Peyer's patch (tissue), 4 donors: ENCODE measurements around the gene RGN. TPM values are rescaled to one million over a fixed set of nuclear protein-coding genes. Genes with fewer than 3 reads are reported as not detected.

Source experiments
- DNase-seq, 3 donors: peaks; one replicate each; pipeline ENCODE4 v3.0.0-alpha.2; 2017 to 2019
- H3K27ac ChIP-seq, 4 donors: fragments of 200-600 bp; sonication (generic); one replicate each; pipeline ENCODE4 v1.5.1; 2016 to 2019
- H3K27me3 ChIP-seq, 2 donors: fragments of 200-600 bp; sonication (generic); one replicate each; pipeline ENCODE4 v1.5.1; 2019
- H3K36me3 ChIP-seq, 3 donors: fragments of 200-600 bp; sonication (generic); one replicate each; pipeline ENCODE4 v1.5.1; 2016 to 2019
- H3K4me1 ChIP-seq, 4 donors: fragments of 200-600 bp; sonication (generic); one replicate each; pipeline ENCODE4 v1.5.1; 2016 to 2019
- H3K4me3 ChIP-seq, 4 donors: fragments of 200-600 bp; sonication (generic); 1 replicate in 3 of 4; 2 replicates in 1 of 4; pipeline ENCODE4 v1.5.1; 2016 to 2019; ENCODE audit warnings: mild to moderate bottlenecking in 1 of 4
- H3K9me3 ChIP-seq, 4 donors: fragments of 200-600 bp; sonication (generic); one replicate each; pipeline ENCODE4 v1.5.1; 2016 to 2019; ENCODE audit warnings: mild to moderate bottlenecking in 1 of 4
- POLR2A ChIP-seq, 2 donors: fragments of 450-650 bp; IDR thresholded peaks; one replicate each; pipeline ENCODE4 v1.5.1; 2017; ENCODE audit warnings: antibody characterized with exemption in 2 of 2, mild to moderate bottlenecking in 2 of 2, moderate library complexity in 2 of 2
- total RNA-seq, 4 donors: library from RNA; depleted of rRNA; stranded (reverse); fragments of >200 nt; gene quantifications; one replicate each; pipeline ENCODE4 v1.1.0, GENCODE V29; 2016
- TF ChIP-seq, protein P1 (sequence below), 6 experiments: fragments of 450-650 bp in 4 of 6; fragments of 200-600 bp in 2 of 6; sonication (generic) in 1 of 6; IDR thresholded peaks; one replicate each; pipeline ENCODE4 v1.5.1; 2017 to 2019; ENCODE audit warnings: antibody characterized with exemption in 6 of 6, mild to moderate bottlenecking in 3 of 6, moderate library complexity in 1 of 6

Gene RGN
- 1 to 10 TPM in 1 of 4 donors, under 1 TPM in 2, not detected in 1; 0.53 to 1.7 (median 0.80) TPM for total RNA-seq

GRCh38 chrX:47078129-47079043 is at the start of gene RGN:
Gene RGN, plus strand, starts transcription at chrX:47078443. Its CDS starts 2,702 bp downstream, at chrX:47081145.
- peaks cover 0 to 3% (median 0%) of the 10 kb centered on the region in 4 donors for H3K9me3 ChIP-seq
- no peak within 1 kb of the TSS for H3K27ac ChIP-seq
- H3K4me3 ChIP-seq = peak within 1 kb of the TSS in 2 of 4 donors; percentile 37 to 45
- H3K27me3 ChIP-seq = no peaks in the 10 kb centered on the region
- TF ChIP-seq, protein P1, sequence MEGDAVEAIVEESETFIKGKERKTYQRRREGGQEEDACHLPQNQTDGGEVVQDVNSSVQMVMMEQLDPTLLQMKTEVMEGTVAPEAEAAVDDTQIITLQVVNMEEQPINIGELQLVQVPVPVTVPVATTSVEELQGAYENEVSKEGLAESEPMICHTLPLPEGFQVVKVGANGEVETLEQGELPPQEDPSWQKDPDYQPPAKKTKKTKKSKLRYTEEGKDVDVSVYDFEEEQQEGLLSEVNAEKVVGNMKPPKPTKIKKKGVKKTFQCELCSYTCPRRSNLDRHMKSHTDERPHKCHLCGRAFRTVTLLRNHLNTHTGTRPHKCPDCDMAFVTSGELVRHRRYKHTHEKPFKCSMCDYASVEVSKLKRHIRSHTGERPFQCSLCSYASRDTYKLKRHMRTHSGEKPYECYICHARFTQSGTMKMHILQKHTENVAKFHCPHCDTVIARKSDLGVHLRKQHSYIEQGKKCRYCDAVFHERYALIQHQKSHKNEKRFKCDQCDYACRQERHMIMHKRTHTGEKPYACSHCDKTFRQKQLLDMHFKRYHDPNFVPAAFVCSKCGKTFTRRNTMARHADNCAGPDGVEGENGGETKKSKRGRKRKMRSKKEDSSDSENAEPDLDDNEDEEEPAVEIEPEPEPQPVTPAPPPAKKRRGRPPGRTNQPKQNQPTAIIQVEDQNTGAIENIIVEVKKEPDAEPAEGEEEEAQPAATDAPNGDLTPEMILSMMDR (IDR thresholded peaks at IDR 0.05) = no peak
- H3K4me1 ChIP-seq = no peaks in the 10 kb centered on the region
- peak in 1 of 3 donors; percentile 42 for DNase-seq
- H3K36me3 ChIP-seq = no peaks in the 10 kb centered on the region

DNA sequence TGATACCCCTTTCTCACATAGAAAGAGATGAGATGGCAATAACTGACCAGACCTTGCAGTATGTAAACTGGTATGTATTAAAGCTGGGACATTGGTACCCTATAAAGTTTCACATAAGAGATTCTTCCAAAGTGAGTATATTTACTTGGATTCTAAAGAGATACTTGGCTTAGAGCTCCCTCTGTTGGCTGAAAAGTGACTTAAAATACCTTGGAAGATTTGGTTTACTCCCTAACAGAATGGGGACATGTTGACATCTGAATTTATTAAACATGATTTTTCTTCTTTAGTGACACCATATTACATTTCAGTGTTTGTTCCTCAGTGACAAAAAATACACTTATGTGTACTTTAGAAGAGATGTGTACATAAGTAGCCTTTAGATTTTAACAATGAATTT is 47.9 kb upstream of the RGN start:
- TF ChIP-seq, protein P1 (IDR thresholded peaks at IDR 0.05) = peak in 5 of 6 experiments; percentile 30 to 65 (median 53)
- TF ChIP-seq POLR2A (IDR thresholded peaks at IDR 0.05) = no peak
- Histone ChIP-seq H3K9me3 (no peaks in the 10 kb centered on the region), H3K27ac (no peak overlapping the region), H3K36me3 (no peaks in the 10 kb centered on the region), H3K27me3 (no peaks in the 10 kb centered on the region), H3K4me3 (no peak overlapping the region), H3K4me1 (no peaks in the 10 kb centered on the region)
- no peak for DNase-seq

DNA sequence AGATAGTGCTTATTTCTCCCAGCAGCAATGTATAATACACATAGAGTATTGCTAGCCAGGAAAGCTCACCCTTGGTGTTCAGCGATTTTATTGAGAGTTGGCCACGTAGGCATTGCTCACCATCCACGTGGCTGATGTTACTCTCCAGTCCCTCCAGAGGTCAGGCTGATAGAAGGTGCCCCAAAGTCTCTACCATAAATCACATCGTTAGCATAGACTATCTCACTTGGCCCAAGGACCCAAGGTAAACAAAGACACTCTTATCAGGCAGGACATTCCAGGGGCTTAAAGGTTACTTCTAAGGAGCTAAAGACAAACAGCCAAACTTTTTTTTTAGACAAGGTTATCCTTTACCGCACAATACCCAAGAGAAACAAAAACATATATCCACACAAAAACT is 30.3 kb upstream of the RGN start:
- Histone ChIP-seq H3K27me3 (no peaks in the 10 kb centered on the region), H3K27ac (no peak overlapping the region), H3K9me3 (no peaks in the 10 kb centered on the region), H3K4me3 (no peak overlapping the region), H3K4me1 (no peaks in the 10 kb centered on the region), H3K36me3 (no peaks in the 10 kb centered on the region)
- no peak for TF ChIP-seq POLR2A (IDR thresholded peaks at IDR 0.05)
- TF ChIP-seq, protein P1 (IDR thresholded peaks at IDR 0.05) = no peak
- DNase-seq = peak in 1 of 3 donors; percentile 50

GRCh38 chrX:47059142-47059874 is 18.9 kb upstream of the RGN start:
- Histone ChIP-seq H3K27me3 (no peaks in the 10 kb centered on the region), H3K4me1 (no peaks in the 10 kb centered on the region), H3K27ac (no peak overlapping the region), H3K4me3 (no peak overlapping the region), H3K36me3 (no peaks in the 10 kb centered on the region), H3K9me3 (no peaks in the 10 kb centered on the region)
- TF ChIP-seq, protein P1 (IDR thresholded peaks at IDR 0.05) = no peak
- TF ChIP-seq POLR2A (IDR thresholded peaks at IDR 0.05) = no peak
- DNase-seq = no peak

- no peaks in the 10 kb centered on the region for H3K36me3 ChIP-seq
- DNase-seq = no peak
- H3K27me3 ChIP-seq = no peaks in the 10 kb centered on the region
- H3K4me1 ChIP-seq = no peaks in the 10 kb centered on the region
- no peak overlapping the region for H3K27ac ChIP-seq
- no peak overlapping the region for H3K4me3 ChIP-seq
- H3K9me3 ChIP-seq = no peaks in the 10 kb centered on the region
- TF ChIP-seq POLR2A (IDR thresholded peaks at IDR 0.05) = no peak
- TF ChIP-seq, protein P1 (IDR thresholded peaks at IDR 0.05) = no peak
Observed at GRCh38 chrX:47060708-47061107, 17.5 kb upstream of the RGN start.
